ENCODE results near the gene MEX3A. TPM values are rescaled to one million over a fixed set of nuclear protein-coding genes. Genes with fewer than 3 reads are reported as not detected.
"Not testable (repeated sequence)": the region's sequence is repeated elsewhere in the genome, so short reads cannot be mapped to it uniquely, and the experiment has no call there.

MEX3A gene
- total and polyA plus RNA-seq, 5 donors from 2014 or later: not detected

DNA sequence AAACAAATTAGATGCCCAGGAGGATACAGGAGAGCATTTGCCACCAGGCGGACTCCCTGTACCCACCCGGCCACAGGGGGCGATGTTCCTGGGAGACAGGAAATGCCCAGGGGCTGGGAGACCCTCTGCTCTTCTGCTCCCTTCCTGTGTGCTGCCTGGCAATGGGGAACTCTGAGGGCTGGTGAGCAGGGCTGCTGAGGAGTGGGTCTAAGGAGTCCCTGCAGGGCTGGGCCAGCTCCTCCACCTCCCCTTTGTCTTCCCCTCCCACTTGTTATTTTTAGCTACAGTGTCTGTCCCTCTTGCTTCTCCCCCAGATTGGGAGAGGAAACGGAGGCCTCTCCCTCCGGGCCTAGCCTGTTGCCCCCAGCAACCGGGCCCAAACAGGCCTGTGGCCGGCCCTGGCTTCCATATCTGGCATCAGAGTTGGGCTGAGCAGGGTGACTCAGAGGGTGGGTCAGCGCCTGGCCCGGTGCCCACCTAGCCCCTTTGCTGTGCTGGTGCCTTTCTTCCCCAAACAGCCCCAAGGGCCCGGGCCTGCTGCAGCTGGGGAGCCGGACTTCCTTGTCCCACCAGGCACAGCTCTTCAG is 43.9 kb upstream of the MEX3A start:
- H3K27me3 Mint-ChIP-seq: peaks cover 4% of the 10 kb centered on the region
- H3K4me3 Mint-ChIP-seq: peak overlapping the region in 3 of 4 donors; percentile 71 to 84 (median 79)
- H3K27ac ChIP-seq (ENCODE audit: insufficient read depth, low read length, poor library complexity, severe bottlenecking): peak overlapping the region; percentile 87
- no peaks in the 10 kb centered on the region for H3K9me3 ChIP-seq (ENCODE audit: control insufficient read depth in 2 of 2, low read length in 2 of 2)
- ATAC-seq (ENCODE audit: low read depth in 2 of 2): peak; percentile 19 to 28
- peaks cover 84% of the 10 kb centered on the region for H3K4me1 ChIP-seq (ENCODE audit: control insufficient read depth, insufficient read depth, low read length, poor library complexity, severe bottlenecking)
- peaks cover 0 to 1% (median 0%) of the 10 kb centered on the region in 7 donors for H3K9me3 Mint-ChIP-seq
- peak overlapping the region; percentile 76 to 94 (median 91) for H3K27ac Mint-ChIP-seq
- no peaks in the 10 kb centered on the region for H3K36me3 Mint-ChIP-seq
- H3K4me3 ChIP-seq (ENCODE audit: low read depth, low read length): peak overlapping the region; percentile 13
- H3K4me1 Mint-ChIP-seq: peaks cover 8 to 81% (median 56%) of the 10 kb centered on the region in 4 donors
- peak in 1 of 3 donors; percentile 73 for DNase-seq
- H3K36me3 ChIP-seq (ENCODE audit: control insufficient read depth, insufficient read depth, low read length): peaks cover 6% of the 10 kb centered on the region
- H3K27me3 ChIP-seq (ENCODE audit: control insufficient read depth, insufficient read depth, low read length): no peaks in the 10 kb centered on the region

DNA sequence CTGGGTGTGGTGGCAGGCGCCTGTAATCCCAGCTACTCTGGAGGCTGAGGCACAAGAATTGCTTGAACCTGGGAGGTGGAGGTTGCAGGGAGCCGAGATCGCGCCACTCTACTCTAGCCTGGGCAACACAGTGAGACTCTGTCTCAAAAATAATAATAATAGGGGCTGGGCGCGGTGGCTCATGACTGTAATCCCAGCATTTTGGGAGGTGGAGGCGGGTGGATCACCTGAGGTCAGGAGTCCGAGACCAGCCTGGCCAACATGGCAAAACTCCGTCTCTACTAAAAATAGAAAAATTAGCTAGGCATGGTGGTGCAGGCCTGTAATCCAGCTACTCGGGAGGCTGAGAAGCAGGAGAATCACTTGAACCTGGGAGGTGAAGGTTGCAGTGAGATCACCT is 43.3 kb upstream of the MEX3A start:
- peak overlapping the region; percentile 63 to 84 (median 72) for H3K4me3 Mint-ChIP-seq
- not testable (repeated sequence) for H3K4me3 ChIP-seq (ENCODE audit: low read depth, low read length); H3K36me3 ChIP-seq (ENCODE audit: control insufficient read depth, insufficient read depth, low read length); H3K36me3 Mint-ChIP-seq; DNase-seq; ATAC-seq (ENCODE audit: low read depth in 2 of 2); H3K9me3 Mint-ChIP-seq; H3K9me3 ChIP-seq (ENCODE audit: control insufficient read depth in 2 of 2, low read length in 2 of 2); H3K27me3 ChIP-seq (ENCODE audit: control insufficient read depth, insufficient read depth, low read length); H3K27me3 Mint-ChIP-seq
- peaks cover 7 to 86% (median 57%) of the 10 kb centered on the region in 4 donors for H3K4me1 Mint-ChIP-seq
- Histone ChIP-seq H3K27ac (ENCODE audit: insufficient read depth, low read length, poor library complexity, severe bottlenecking) (peak overlapping the region; percentile 87), H3K4me1 (ENCODE audit: control insufficient read depth, insufficient read depth, low read length, poor library complexity, severe bottlenecking) (peaks cover 90% of the 10 kb centered on the region)
- peak overlapping the region; percentile 17 to 95 (median 65) for H3K27ac Mint-ChIP-seq

DNA sequence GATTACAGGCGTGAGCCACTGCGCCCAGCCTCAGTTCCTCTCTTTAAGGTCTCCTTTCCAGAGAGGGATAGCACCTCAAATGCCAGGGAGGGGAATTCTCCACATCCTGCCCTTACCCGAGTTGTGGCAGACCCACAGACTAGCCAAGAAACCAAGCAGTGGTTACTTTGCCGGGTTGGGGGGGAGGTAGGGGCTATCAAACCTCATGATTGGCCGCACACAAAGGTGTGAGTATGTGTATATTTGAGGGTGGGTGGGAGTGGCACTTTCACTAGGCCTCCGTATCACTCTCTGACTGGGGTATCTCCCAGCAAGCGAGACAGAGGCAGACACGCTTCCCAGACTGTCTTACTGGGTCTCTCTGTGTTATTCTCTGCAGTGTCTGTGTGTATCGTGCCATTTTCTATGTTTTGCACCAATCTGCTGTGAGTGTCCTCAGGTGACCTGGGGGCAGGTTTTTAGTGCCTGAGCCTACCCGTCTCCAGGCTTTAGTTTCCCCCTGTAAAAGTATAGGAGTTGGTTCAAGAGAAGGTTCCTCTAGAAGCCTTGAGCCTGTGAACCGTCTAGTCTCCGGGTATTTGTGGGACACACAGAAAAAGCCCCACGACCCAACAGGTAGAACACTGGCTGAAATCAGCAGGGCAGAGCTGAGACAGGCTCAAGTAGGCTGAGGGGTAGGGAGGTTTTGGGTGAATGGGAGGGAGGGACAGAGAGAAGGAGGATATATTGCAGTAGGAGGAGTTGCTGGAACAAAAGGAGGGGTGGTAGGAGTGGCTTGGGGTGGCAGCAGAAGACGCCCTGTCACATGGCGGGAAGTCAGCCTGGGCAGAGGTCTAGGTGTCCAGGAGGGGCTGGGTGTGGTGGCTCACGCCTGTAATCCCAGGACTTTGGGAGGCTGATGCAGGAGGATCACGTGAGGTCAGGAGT is 42.6 kb upstream of the MEX3A start:
- Histone ChIP-seq H3K27me3 (ENCODE audit: control insufficient read depth, insufficient read depth, low read length) (no peaks in the 10 kb centered on the region), H3K27ac (ENCODE audit: insufficient read depth, low read length, poor library complexity, severe bottlenecking) (peak overlapping the region; percentile 87), H3K36me3 (ENCODE audit: control insufficient read depth, insufficient read depth, low read length) (peaks cover 2% of the 10 kb centered on the region), H3K9me3 (ENCODE audit: control insufficient read depth in 2 of 2, low read length in 2 of 2) (no peaks in the 10 kb centered on the region), H3K4me1 (ENCODE audit: control insufficient read depth, insufficient read depth, low read length, poor library complexity, severe bottlenecking) (peaks cover 92% of the 10 kb centered on the region), H3K4me3 (ENCODE audit: low read depth, low read length) (peak overlapping the region; percentile 53)
- Mint-ChIP-seq H3K9me3 (peaks cover 0 to 1% (median 0%) of the 10 kb centered on the region in 7 donors), H3K27ac (peak overlapping the region; percentile 52 to 95 (median 93)), H3K36me3 (no peaks in the 10 kb centered on the region), H3K27me3 (peaks cover 4% of the 10 kb centered on the region), H3K4me3 (peak overlapping the region; percentile 64 to 90 (median 82)), H3K4me1 (peaks cover under 1 to 88% (median 56%) of the 10 kb centered on the region in 4 donors)
- DNase-seq (peak in 1 of 3 donors; percentile 38), ATAC-seq (ENCODE audit: low read depth in 2 of 2) (peak; percentile 17 to 21)

GRCh38 chr1:156123356-156124196 is 41.3 kb upstream of the MEX3A start:
- Histone ChIP-seq H3K4me3 (ENCODE audit: low read depth, low read length) (peak overlapping the region; percentile 62), H3K27me3 (ENCODE audit: control insufficient read depth, insufficient read depth, low read length) (no peaks in the 10 kb centered on the region), H3K9me3 (ENCODE audit: control insufficient read depth in 2 of 2, low read length in 2 of 2) (no peaks in the 10 kb centered on the region), H3K36me3 (ENCODE audit: control insufficient read depth, insufficient read depth, low read length) (peaks cover 3% of the 10 kb centered on the region), H3K4me1 (ENCODE audit: control insufficient read depth, insufficient read depth, low read length, poor library complexity, severe bottlenecking) (peaks cover 87% of the 10 kb centered on the region), H3K27ac (ENCODE audit: insufficient read depth, low read length, poor library complexity, severe bottlenecking) (peak overlapping the region; percentile 87)
- H3K36me3 Mint-ChIP-seq: no peaks in the 10 kb centered on the region
- H3K4me3 Mint-ChIP-seq: peak overlapping the region; percentile 52 to 90 (median 82)
- ATAC-seq (ENCODE audit: low read depth in 2 of 2) (peak; percentile 25 to 30), DNase-seq (no peak)
- peaks cover 0 to 80% (median 50%) of the 10 kb centered on the region in 4 donors for H3K4me1 Mint-ChIP-seq
- H3K27me3 Mint-ChIP-seq: peaks cover 4% of the 10 kb centered on the region
- H3K27ac Mint-ChIP-seq: peak overlapping the region; percentile 90 to 95 (median 93)
- no peaks in the 10 kb centered on the region for H3K9me3 Mint-ChIP-seq

- Mint-ChIP-seq H3K36me3 (no peaks in the 10 kb centered on the region), H3K9me3 (no peaks in the 10 kb centered on the region), H3K4me3 (peak overlapping the region; percentile 52 to 93 (median 72)), H3K27ac (peak overlapping the region; percentile 90 to 95 (median 93)), H3K27me3 (peaks cover 4% of the 10 kb centered on the region), H3K4me1 (peaks cover 0 to 76% (median 49%) of the 10 kb centered on the region in 4 donors)
- Histone ChIP-seq H3K27me3 (ENCODE audit: control insufficient read depth, insufficient read depth, low read length) (no peaks in the 10 kb centered on the region), H3K27ac (ENCODE audit: insufficient read depth, low read length, poor library complexity, severe bottlenecking) (peak overlapping the region; percentile 87), H3K4me3 (ENCODE audit: low read depth, low read length) (peak overlapping the region; percentile 62), H3K4me1 (ENCODE audit: control insufficient read depth, insufficient read depth, low read length, poor library complexity, severe bottlenecking) (peaks cover 85% of the 10 kb centered on the region), H3K9me3 (ENCODE audit: control insufficient read depth in 2 of 2, low read length in 2 of 2) (no peaks in the 10 kb centered on the region), H3K36me3 (ENCODE audit: control insufficient read depth, insufficient read depth, low read length) (peaks cover 3% of the 10 kb centered on the region)
- DNase-seq (no peak), ATAC-seq (ENCODE audit: low read depth in 2 of 2) (no peak)
These were observed 40.5 kb upstream of the MEX3A start for GRCh38 chr1:156122519-156123355.

DNA sequence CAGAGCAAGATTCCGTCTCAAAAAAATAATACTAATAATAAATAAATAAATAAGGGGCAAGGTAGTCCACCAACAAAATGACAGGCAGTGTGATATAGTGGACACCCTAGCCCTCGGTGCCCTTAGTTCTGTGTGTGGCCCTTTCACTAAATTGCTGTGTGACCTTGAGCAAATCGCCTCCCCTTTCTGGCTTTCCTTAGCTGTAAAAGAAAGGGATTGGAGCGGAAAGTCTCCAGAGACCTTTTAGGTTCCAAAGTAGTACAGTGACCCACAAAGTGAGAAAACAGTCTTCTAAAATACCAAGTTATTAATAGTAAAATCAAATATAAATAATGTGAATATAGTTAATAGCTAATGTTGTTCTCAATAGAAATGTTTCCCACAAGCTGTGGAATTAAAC is 39.8 kb upstream of the MEX3A start:
- H3K36me3 Mint-ChIP-seq: no peaks in the 10 kb centered on the region
- H3K4me3 ChIP-seq (ENCODE audit: low read depth, low read length): peak overlapping the region; percentile 62
- H3K4me3 Mint-ChIP-seq: peak overlapping the region in 3 of 4 donors; percentile 61 to 100 (median 93)
- peaks cover 81% of the 10 kb centered on the region for H3K4me1 ChIP-seq (ENCODE audit: control insufficient read depth, insufficient read depth, low read length, poor library complexity, severe bottlenecking)
- H3K9me3 ChIP-seq (ENCODE audit: control insufficient read depth in 2 of 2, low read length in 2 of 2): no peaks in the 10 kb centered on the region
- H3K36me3 ChIP-seq (ENCODE audit: control insufficient read depth, insufficient read depth, low read length): peaks cover 3% of the 10 kb centered on the region
- ATAC-seq (ENCODE audit: low read depth in 2 of 2) (no peak), DNase-seq (no peak)
- no peaks in the 10 kb centered on the region for H3K9me3 Mint-ChIP-seq
- peak overlapping the region; percentile 31 to 90 (median 53) for H3K27ac Mint-ChIP-seq
- H3K27me3 Mint-ChIP-seq: peaks cover 4% of the 10 kb centered on the region
- peaks cover 0 to 70% (median 46%) of the 10 kb centered on the region in 4 donors for H3K4me1 Mint-ChIP-seq
- H3K27me3 ChIP-seq (ENCODE audit: control insufficient read depth, insufficient read depth, low read length): no peaks in the 10 kb centered on the region
- H3K27ac ChIP-seq (ENCODE audit: insufficient read depth, low read length, poor library complexity, severe bottlenecking): peak overlapping the region; percentile 87

All from CD4-positive, CD25-positive, alpha-beta regulatory T cell (primary cell).